Measurements from ENCODE around the gene HOXA3. TPM values are rescaled to one million over a fixed set of nuclear protein-coding genes. Genes with fewer than 3 reads are reported as not detected.

Gene HOXA3
- total RNA-seq, 1 donor from 2014 or later: 12.1 TPM

DNA sequence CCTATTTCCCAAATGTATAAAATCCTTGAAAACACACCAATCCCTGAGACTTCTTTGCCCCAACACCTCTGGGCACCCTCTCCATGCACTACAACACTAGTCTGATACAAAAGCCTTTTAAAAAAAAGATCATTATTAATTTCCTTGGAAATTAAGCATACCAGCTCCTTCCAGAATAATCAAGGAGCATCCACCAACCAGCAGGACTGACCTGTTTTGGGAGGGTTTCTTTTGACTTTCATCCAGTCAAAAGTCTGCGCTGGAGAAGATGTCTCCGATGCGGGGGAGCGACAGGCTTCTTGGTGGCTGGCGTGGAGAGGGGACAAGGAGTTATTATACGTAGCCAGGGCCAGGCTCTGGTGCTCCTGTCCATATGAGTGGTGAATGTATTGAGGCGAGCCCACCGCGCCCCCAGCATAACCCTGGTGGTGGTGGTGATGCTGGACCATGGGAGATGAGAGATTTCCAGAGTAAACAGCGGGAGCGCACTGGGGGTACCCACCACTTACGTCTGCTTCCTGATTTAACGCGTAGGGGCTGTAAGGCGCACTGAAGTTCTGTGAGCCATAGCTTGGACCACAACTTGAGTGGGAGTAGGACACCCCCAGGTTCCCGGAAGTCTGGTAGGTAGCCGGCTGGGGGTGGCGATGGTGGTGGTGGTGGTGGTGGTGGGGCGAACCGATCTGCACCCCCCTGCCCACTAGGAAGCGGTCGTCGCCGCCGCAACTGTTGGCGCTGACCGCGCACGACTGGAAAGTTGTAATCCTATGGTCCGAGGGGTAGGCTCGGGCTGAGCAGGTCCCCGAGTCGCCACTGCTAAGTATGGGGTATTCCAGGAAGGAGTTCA, 57.1 kb downstream of the HOXA3 start:
- peak overlapping the region; percentile 93 for H3K27ac Mint-ChIP-seq (ENCODE audit: unreplicated experiment)
- no peaks in the 10 kb centered on the region for H3K9me3 Mint-ChIP-seq (ENCODE audit: low read depth)
- DNase-seq (ENCODE audit: low spot score): no peak
- peaks cover 54% of the 10 kb centered on the region for H3K27me3 Mint-ChIP-seq (ENCODE audit: low read depth)
- peaks cover 8% of the 10 kb centered on the region for H3K36me3 Mint-ChIP-seq (ENCODE audit: low read depth)
- peak overlapping the region; percentile 96 for H3K4me3 Mint-ChIP-seq (ENCODE audit: unreplicated experiment)
- peaks cover 37% of the 10 kb centered on the region for H3K4me1 Mint-ChIP-seq (ENCODE audit: low read depth)
- TF ChIP-seq, protein P1, sequence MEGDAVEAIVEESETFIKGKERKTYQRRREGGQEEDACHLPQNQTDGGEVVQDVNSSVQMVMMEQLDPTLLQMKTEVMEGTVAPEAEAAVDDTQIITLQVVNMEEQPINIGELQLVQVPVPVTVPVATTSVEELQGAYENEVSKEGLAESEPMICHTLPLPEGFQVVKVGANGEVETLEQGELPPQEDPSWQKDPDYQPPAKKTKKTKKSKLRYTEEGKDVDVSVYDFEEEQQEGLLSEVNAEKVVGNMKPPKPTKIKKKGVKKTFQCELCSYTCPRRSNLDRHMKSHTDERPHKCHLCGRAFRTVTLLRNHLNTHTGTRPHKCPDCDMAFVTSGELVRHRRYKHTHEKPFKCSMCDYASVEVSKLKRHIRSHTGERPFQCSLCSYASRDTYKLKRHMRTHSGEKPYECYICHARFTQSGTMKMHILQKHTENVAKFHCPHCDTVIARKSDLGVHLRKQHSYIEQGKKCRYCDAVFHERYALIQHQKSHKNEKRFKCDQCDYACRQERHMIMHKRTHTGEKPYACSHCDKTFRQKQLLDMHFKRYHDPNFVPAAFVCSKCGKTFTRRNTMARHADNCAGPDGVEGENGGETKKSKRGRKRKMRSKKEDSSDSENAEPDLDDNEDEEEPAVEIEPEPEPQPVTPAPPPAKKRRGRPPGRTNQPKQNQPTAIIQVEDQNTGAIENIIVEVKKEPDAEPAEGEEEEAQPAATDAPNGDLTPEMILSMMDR (IDR thresholded peaks at IDR 0.05): no peak

DNA sequence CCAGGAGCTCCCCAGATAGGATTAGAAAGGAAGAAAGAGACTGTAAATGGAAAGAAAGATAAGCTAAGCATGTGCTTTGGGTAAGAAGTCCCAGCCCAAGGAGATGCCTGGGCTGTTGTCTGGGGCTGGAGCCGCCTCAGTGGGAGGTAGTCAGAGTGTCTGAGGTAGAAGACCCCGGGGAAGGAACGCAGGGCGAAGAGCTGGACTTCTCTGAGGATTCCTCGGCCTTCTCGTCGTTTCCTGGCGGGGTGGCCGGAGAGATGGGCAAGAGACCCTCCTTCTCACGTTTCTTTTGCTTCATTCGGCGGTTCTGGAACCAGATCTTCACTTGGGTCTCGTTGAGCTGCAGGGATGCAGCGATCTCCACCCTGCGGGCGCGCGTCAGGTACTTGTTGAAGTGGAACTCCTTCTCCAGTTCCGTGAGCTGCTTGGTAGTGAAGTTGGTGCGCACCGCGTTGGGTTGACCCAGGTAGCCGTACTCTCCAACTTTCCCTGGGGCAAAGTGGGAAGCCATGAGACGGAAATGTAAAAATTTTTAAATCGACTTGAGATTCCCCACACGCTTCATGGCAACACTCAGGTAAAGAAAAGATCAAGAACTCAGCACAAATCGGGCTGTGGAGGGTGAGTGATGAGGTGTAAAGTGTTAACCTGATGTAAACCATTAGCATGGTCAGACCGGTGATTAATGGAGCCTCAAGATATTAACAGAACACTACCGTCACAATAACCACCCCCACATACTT, 57.9 kb downstream of the HOXA3 start:
- peaks cover 29% of the 10 kb centered on the region for H3K4me1 Mint-ChIP-seq (ENCODE audit: low read depth)
- H3K27me3 Mint-ChIP-seq (ENCODE audit: low read depth): peaks cover 58% of the 10 kb centered on the region
- TF ChIP-seq, protein P1 (IDR thresholded peaks at IDR 0.05): no peak
- H3K27ac Mint-ChIP-seq (ENCODE audit: unreplicated experiment): no peak overlapping the region
- H3K36me3 Mint-ChIP-seq (ENCODE audit: low read depth): peaks cover 3% of the 10 kb centered on the region
- H3K4me3 Mint-ChIP-seq (ENCODE audit: unreplicated experiment): peak overlapping the region; percentile 96
- DNase-seq (ENCODE audit: low spot score): no peak
- no peaks in the 10 kb centered on the region for H3K9me3 Mint-ChIP-seq (ENCODE audit: low read depth)

DNA sequence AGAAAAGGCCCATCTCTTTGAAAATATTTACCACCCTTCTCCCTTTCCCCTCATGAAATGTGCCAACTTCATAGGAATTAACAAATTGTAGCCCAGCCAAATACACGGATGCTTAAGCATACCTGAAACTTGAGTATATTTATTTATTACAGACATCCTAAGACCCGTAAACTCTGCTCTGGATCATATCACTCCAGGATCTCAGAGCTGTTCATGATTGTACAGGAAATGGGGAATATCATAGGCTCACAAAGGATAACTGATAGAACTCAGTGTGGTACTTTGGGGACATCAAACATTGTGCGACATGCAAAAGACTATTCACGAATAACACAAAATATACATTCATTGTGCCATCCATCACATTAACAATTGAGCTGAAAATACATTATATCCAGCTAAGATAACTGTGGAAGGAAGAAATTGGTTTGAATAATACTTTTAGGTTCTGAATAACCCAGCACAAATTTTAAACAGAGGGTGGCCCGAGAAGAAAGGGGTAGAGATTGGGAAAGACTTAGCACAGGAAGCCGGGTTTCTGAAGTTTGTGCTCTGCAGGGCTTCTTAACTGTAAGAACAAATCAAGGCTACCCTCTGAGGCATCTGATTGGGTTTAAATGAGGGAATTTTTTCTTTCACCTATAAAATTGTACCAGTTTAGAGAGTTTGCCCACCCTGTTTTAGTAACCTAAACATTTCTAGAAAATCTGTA, 59.0 kb downstream of the HOXA3 start:
- Mint-ChIP-seq H3K4me1 (ENCODE audit: low read depth) (peaks cover 20% of the 10 kb centered on the region), H3K27me3 (ENCODE audit: low read depth) (peaks cover 61% of the 10 kb centered on the region), H3K9me3 (ENCODE audit: low read depth) (no peaks in the 10 kb centered on the region), H3K27ac (ENCODE audit: unreplicated experiment) (no peak overlapping the region), H3K36me3 (ENCODE audit: low read depth) (peaks cover 3% of the 10 kb centered on the region), H3K4me3 (ENCODE audit: unreplicated experiment) (no peak overlapping the region)
- DNase-seq (ENCODE audit: low spot score): no peak
- TF ChIP-seq, protein P1 (IDR thresholded peaks at IDR 0.05): no peak

DNA sequence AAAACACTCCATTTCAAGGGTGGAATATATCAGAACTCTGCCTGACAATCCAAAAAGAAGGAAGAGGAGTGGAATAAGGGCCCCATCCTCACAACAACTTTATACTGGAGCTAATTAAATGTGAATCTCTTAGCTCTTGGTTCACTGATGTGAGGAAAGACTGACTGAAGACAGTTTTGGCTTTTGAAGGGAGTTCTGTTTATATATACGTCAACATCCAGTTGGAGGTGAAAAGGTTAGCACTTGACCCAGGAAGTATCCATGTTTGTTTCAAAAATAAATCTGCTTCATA, 59.6 kb downstream of the HOXA3 start:
- Mint-ChIP-seq H3K27me3 (ENCODE audit: low read depth) (peaks cover 61% of the 10 kb centered on the region), H3K4me3 (ENCODE audit: unreplicated experiment) (no peak overlapping the region), H3K4me1 (ENCODE audit: low read depth) (peaks cover 19% of the 10 kb centered on the region), H3K27ac (ENCODE audit: unreplicated experiment) (no peak overlapping the region), H3K9me3 (ENCODE audit: low read depth) (no peaks in the 10 kb centered on the region), H3K36me3 (ENCODE audit: low read depth) (peaks cover 3% of the 10 kb centered on the region)
- no peak for DNase-seq (ENCODE audit: low spot score)
- TF ChIP-seq, protein P1 (IDR thresholded peaks at IDR 0.05): no peak
